Endothelial cell of umbilical vein (primary cell): ENCODE results near the gene PHAF1. TPM values are rescaled to one million over a fixed set of nuclear protein-coding genes. Genes with fewer than 3 reads are reported as not detected.

Experiments used
- BruUV-seq: library from RNA; stranded (reverse); fragments of 400-500 nt; replicated peaks from 2 replicates; lab custom pipeline; 2021; lab: Mats Ljungman, UMichigan
- CTCF ChIA-PET: fragments of 300-600, 350-600 bp; sonication (Branson Sonifier 250); formaldehyde crosslinking; loops from one replicate; lab custom pipeline; 2021; ENCODE audit warnings: antibody characterized with exemption, inconsistent platforms; lab: Charles Lee
- POLR2A ChIA-PET: fragments of 300-600, 350-600 bp; sonication (Branson Sonifier 250); formaldehyde crosslinking; loops from one replicate; lab custom pipeline; 2021; ENCODE audit warnings: antibody characterized with exemption, inconsistent platforms; lab: Charles Lee
- DNase-seq: peaks from one replicate; pipeline ENCODE4 v3.0.0-alpha.2; 2011; ENCODE audit warnings: low read depth, low spot score
- FAIRE-seq: peaks from 2 replicates; lab custom pipeline; 2011; peaks lifted over from hg19 to GRCh38; lab: Jason Lieb, UNC
- H2AFZ ChIP-seq: 2 replicates; pipeline ENCODE4 v1.6.0; 2012; ENCODE audit warnings: low read depth, low read length, control low read depth, inconsistent platforms
- H3K27ac ChIP-seq: 2 replicates; pipeline ENCODE4 v1.5.1; 2011; ENCODE audit warnings: low read depth, mild to moderate bottlenecking, control low read depth, low read length, moderate library complexity; ENCODE audit not compliant: insufficient read depth
- H3K27me3 ChIP-seq, 2 experiments: 2 replicates each; pipeline versions ENCODE4 v1.6.0 to v1.6.1; 2011; ENCODE audit warnings: low read length in 2 of 2, mixed read lengths in 1 of 2; ENCODE audit not compliant: control insufficient read depth in 2 of 2, insufficient read depth in 2 of 2
- H3K36me3 ChIP-seq, 2 experiments: 2 replicates in 1 of 2; 3 replicates in 1 of 2; pipeline ENCODE4 v1.5.1; 2011; ENCODE audit warnings: low read length in 2 of 2, mild to moderate bottlenecking in 1 of 2, moderate library complexity in 1 of 2; ENCODE audit not compliant: control insufficient read depth in 2 of 2, insufficient read depth in 2 of 2; ENCODE audit errors: extremely low read depth in 1 of 2
- H3K4me1 ChIP-seq: 3 replicates; pipeline ENCODE4 v1.5.1; 2011; ENCODE audit warnings: mild to moderate bottlenecking, low read length; ENCODE audit not compliant: control insufficient read depth, insufficient read depth; ENCODE audit errors: extremely low read depth
- H3K4me2 ChIP-seq: 2 replicates; pipeline ENCODE4 v1.6.1; 2011; ENCODE audit warnings: low read length, control low read depth, mixed read lengths; ENCODE audit not compliant: insufficient read depth
- H3K4me3 ChIP-seq, 3 experiments: fragments of 200-600 bp in 1 of 3; sonication (generic), shearing (Covaris generic) in 1 of 3; replicated peaks in 1 of 3; 2 replicates each; pipeline ENCODE4 v1.5.1; 2011 to 2016; ENCODE audit warnings: control low read depth in 3 of 3, low read length in 3 of 3, mild to moderate bottlenecking in 2 of 3, inconsistent platforms in 1 of 3, low read depth in 1 of 3, moderate library complexity in 1 of 3; ENCODE audit not compliant: insufficient read depth in 1 of 3
- H3K79me2 ChIP-seq: 2 replicates; pipeline ENCODE4 v1.6.0; 2012; ENCODE audit warnings: low read length, inconsistent platforms; ENCODE audit not compliant: control insufficient read depth, insufficient read depth
- H3K9ac ChIP-seq: replicated peaks from 2 replicates; pipeline ENCODE3; 2011; ENCODE audit warnings: low read length, control low read depth; ENCODE audit not compliant: insufficient read depth; ENCODE audit errors: extremely low read depth
- H3K9me1 ChIP-seq: replicated peaks from 3 replicates; pipeline ENCODE4 v1.6.0; 2011; ENCODE audit warnings: mild to moderate bottlenecking, low read length; ENCODE audit not compliant: control insufficient read depth, insufficient read depth; ENCODE audit errors: extremely low read depth
- H3K9me3 ChIP-seq: replicated peaks from 2 replicates; pipeline ENCODE4 v1.5.1; 2012; ENCODE audit warnings: low read length, inconsistent platforms; ENCODE audit not compliant: control insufficient read depth, insufficient read depth
- H4K20me1 ChIP-seq: replicated peaks from 2 replicates; pipeline ENCODE3; 2011; ENCODE audit warnings: mild to moderate bottlenecking, low read length; ENCODE audit not compliant: control insufficient read depth, insufficient read depth; ENCODE audit errors: extremely low read depth
- EZH2 ChIP-seq: IDR thresholded peaks from 2 replicates; pipeline ENCODE4 v1.6.1; 2012; ENCODE audit warnings: borderline replicate concordance, low read depth, mild to moderate bottlenecking, moderate library complexity, low read length, inconsistent platforms; ENCODE audit not compliant: severe bottlenecking
- FOS ChIP-seq: IDR thresholded peaks from 2 replicates; pipeline ENCODE4 v1.6.1; 2011; ENCODE audit warnings: mild to moderate bottlenecking, low read length, moderate library complexity, borderline replicate concordance; ENCODE audit not compliant: insufficient read depth
- GATA2 ChIP-seq: IDR thresholded peaks from 2 replicates; pipeline ENCODE4 v1.7.0; 2011; ENCODE audit warnings: low read depth, mild to moderate bottlenecking, moderate library complexity, mixed read lengths, low read length; ENCODE audit not compliant: insufficient read length, insufficient read depth
- JUN ChIP-seq: IDR thresholded peaks from 2 replicates; pipeline ENCODE4 v1.6.1; 2011; ENCODE audit warnings: borderline replicate concordance, low read depth; ENCODE audit not compliant: insufficient read length, insufficient read depth
- MYC ChIP-seq: IDR thresholded peaks from one replicate; pipeline ENCODE4 v1.6.1; 2011; ENCODE audit warnings: mild to moderate bottlenecking, low read depth, low read length
- POLR2A ChIP-seq: IDR thresholded peaks from 2 replicates; pipeline ENCODE4 v1.6.1; 2012; ENCODE audit warnings: low read depth, mild to moderate bottlenecking, control low read depth, low read length
- POLR2AphosphoS5 ChIP-seq: IDR thresholded peaks from 2 replicates; pipeline ENCODE4 v1.6.1; 2012; ENCODE audit warnings: low read depth, mild to moderate bottlenecking, control low read depth, low read length, moderate library complexity; ENCODE audit not compliant: insufficient read depth
- dilution Hi-C: fragments of 300-500 bp; cut with MboI; formaldehyde crosslinking; loops from one replicate; pipeline ENCODE4 v1.15.0; 2019; ENCODE audit warnings: low sequenced_read_pairs; ENCODE audit not compliant: extremely low pct_ligation_motif_present
- intact Hi-C: fragments of 100-400 bp; cut with micrococcal nuclease; formaldehyde crosslinking; loops from one replicate; pipeline ENCODE4 v1.10.0; 2022
- polyA plus RNA-seq, 4 experiments: library from polyadenylated mRNA; depleted of rRNA in 3 of 4; stranded (reverse) in 3 of 4; unstranded in 1 of 4; fragments of >200 nt; gene quantifications; 2 replicates each; pipeline versions ENCODE4 v1.2.1 to v1.2.3, GENCODE V29; 2011 to 2012; ENCODE audit warnings: missing spikeins in 1 of 4
- total RNA-seq: library from RNA; stranded (reverse); gene quantifications from 2 replicates; pipeline ENCODE4 v1.2.3, GENCODE V29; 2021
- TF ChIP-seq, protein P1 (sequence below): IDR thresholded peaks from 2 replicates; pipeline ENCODE4 v1.6.1; 2011; ENCODE audit not compliant: insufficient read depth, insufficient read length
- TF ChIP-seq, protein P2 (sequence below), 2 donors: IDR thresholded peaks; 1 replicate in 1 of 2; 2 replicates in 1 of 2; pipeline ENCODE4 v1.5.1; 2011; ENCODE audit warnings: low read length in 2 of 2, mild to moderate bottlenecking in 2 of 2, moderate library complexity in 2 of 2, control low read depth in 1 of 2, inconsistent platforms in 1 of 2, low read depth in 1 of 2; ENCODE audit not compliant: insufficient read depth in 1 of 2; ENCODE audit errors: extremely low read depth in 1 of 2

The PHAF1 gene
- total and polyA plus RNA-seq, 2 donors (not counting 3 experiments of a cell fraction or from before 2014, with no cell fraction given) = 18.5 to 21.9 TPM

DNA sequence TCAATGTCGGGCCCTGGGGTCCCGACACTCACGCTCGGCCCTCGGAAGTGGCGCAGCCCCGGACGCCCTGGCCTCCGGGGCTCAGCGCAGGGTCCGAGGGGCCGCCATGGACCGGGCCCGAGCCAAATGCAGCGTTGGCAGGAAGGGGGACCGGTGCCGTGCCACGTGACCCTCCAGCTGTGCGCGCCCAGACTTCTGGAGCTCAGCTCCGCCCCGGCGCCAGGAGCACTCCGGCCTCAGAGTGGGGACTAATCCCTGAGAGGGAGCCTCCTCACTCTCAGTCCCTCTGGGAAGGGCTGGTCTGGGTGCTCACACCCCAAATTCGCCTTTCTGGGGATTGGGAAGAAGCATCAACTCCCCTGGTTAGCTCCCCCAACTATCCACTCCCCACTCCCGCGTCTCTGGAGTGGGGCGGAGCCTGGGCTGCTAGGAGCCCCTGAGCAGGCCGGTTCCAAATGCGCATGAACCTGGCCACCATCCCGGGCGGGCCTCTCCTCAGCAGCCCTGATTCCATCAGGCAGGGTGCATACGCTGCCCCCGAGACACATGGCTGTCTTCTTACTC is 41.2 kb downstream of the PHAF1 start, which contains the start of gene B3GNT9:
TSS of gene B3GNT9 (minus strand) at position 166 of the 564 bp plus-strand sequence. CDS start 513 bp downstream, outside the sequence.
- Histone ChIP-seq H3K36me3 (peaks cover 0 to 15% of the 10 kb centered on the region in 2 experiments), H3K27ac (no peak within 1 kb of the TSS), H3K4me3 (peak within 1 kb of the TSS; percentile 25 to 56 (median 30)), H3K9ac (peak within 1 kb of the TSS; percentile 39), H3K79me2 (no peaks in the 10 kb centered on the region), H3K4me2 (peak within 1 kb of the TSS; percentile 57), H3K9me3 (no peaks in the 10 kb centered on the region), H3K4me1 (peaks cover 3% of the 10 kb centered on the region), H2AFZ (peak within 1 kb of the TSS; percentile 87), H3K9me1 (no peaks in the 10 kb centered on the region), H4K20me1 (no peaks in the 10 kb centered on the region), H3K27me3 (peaks cover 0 to 7% of the 10 kb centered on the region in 2 experiments)
- intact Hi-C loops (no loop called here), dilution Hi-C loops (no loop called here)
- DNase-seq (peak; percentile 58), FAIRE-seq (no peak)
- BruUV-seq = no TSS peak
- POLR2A ChIA-PET = no interaction called here
- TF ChIP-seq POLR2AphosphoS5 = no peak
- TF ChIP-seq MYC = no peak
- TF ChIP-seq POLR2A = no peak
- TF ChIP-seq EZH2 = peak; percentile 10
- CTCF ChIA-PET = interaction anchor here (1.0 to 8.2 kb wide), 7 partner anchors 21 to 197 kb away, joined by 3 to 302 read pairs (median 4); no protein-coding TSS in a partner anchor

GRCh38 chr16:67151431-67152097 is 41.8 kb downstream of the PHAF1 start:
- DNase-seq = no peak
- H3K79me2 ChIP-seq = no peaks in the 10 kb centered on the region
- ChIA-PET CTCF (interaction anchor here (1.0 to 8.2 kb wide), 9 partner anchors 21 to 197 kb away, joined by 3 to 302 read pairs (median 3); partner anchors contain the start of gene CES3), POLR2A (interaction anchor here (0.6 to 1.0 kb wide), 2 partner anchors 11 to 27 kb away, joined by 4 to 9 read pairs; no protein-coding TSS in a partner anchor)
- no peak for FAIRE-seq
- no peak overlapping the region for H3K4me2 ChIP-seq
- intact Hi-C loops = no loop called here
- H3K36me3 ChIP-seq = peaks cover 0 to 9% of the 10 kb centered on the region in 2 experiments
- BruUV-seq = TSS peak; percentile 5
- H3K4me3 ChIP-seq = no peak overlapping the region
- no peak overlapping the region for H3K9ac ChIP-seq
- TF ChIP-seq EZH2 = no peak
- TF ChIP-seq, protein P1, sequence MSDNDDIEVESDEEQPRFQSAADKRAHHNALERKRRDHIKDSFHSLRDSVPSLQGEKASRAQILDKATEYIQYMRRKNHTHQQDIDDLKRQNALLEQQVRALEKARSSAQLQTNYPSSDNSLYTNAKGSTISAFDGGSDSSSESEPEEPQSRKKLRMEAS = no peak
- TF ChIP-seq GATA2 = no peak
- TF ChIP-seq MYC = no peak
- no peak for TF ChIP-seq POLR2A
- no peak for TF ChIP-seq FOS
- no peak for TF ChIP-seq JUN
- no peak for TF ChIP-seq POLR2AphosphoS5
- TF ChIP-seq, protein P2, sequence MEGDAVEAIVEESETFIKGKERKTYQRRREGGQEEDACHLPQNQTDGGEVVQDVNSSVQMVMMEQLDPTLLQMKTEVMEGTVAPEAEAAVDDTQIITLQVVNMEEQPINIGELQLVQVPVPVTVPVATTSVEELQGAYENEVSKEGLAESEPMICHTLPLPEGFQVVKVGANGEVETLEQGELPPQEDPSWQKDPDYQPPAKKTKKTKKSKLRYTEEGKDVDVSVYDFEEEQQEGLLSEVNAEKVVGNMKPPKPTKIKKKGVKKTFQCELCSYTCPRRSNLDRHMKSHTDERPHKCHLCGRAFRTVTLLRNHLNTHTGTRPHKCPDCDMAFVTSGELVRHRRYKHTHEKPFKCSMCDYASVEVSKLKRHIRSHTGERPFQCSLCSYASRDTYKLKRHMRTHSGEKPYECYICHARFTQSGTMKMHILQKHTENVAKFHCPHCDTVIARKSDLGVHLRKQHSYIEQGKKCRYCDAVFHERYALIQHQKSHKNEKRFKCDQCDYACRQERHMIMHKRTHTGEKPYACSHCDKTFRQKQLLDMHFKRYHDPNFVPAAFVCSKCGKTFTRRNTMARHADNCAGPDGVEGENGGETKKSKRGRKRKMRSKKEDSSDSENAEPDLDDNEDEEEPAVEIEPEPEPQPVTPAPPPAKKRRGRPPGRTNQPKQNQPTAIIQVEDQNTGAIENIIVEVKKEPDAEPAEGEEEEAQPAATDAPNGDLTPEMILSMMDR (IDR thresholded peaks at IDR 0.05; ENCODE audit: extremely low read depth in 1 of 2, insufficient read depth in 1 of 2, low read depth in 1 of 2, low read length in 2 of 2) = no peak
- H3K9me1 ChIP-seq = no peaks in the 10 kb centered on the region
- no peaks in the 10 kb centered on the region for H4K20me1 ChIP-seq
- peaks cover 3% of the 10 kb centered on the region for H3K4me1 ChIP-seq
- dilution Hi-C loops = no loop called here
- H3K9me3 ChIP-seq = no peaks in the 10 kb centered on the region
- H3K27ac ChIP-seq = no peak overlapping the region
- H2AFZ ChIP-seq = no peak overlapping the region
- peaks cover 0 to 7% of the 10 kb centered on the region in 2 experiments for H3K27me3 ChIP-seq
